Measurements from ENCODE around the gene RABGAP1L.

Gene RABGAP1L

DNA sequence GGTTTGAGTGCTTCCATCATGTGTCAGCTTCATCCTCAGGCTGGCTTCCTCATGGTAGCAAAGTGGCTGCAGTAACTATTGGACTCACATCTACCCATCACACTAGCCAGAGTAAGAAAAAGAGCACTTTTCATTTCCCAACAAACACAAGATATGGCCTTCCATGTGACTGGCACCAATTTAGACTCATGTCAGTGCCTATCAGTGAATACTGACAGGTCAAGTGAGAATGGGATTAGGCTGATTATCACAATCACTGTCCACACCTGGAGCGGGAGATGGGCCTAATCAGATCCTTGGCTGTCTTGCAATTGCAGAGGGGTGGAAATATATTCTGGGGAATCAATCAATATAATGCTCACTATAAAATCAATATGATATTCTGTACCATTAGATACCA, 2.9 kb upstream of the RABGAP1L start:
- no peak overlapping the region for H3K4me3 ChIP-seq (ENCODE audit: low read depth, low read length)
- no peak for DNase-seq (ENCODE audit: low read depth)
- TF ChIP-seq, protein P1, sequence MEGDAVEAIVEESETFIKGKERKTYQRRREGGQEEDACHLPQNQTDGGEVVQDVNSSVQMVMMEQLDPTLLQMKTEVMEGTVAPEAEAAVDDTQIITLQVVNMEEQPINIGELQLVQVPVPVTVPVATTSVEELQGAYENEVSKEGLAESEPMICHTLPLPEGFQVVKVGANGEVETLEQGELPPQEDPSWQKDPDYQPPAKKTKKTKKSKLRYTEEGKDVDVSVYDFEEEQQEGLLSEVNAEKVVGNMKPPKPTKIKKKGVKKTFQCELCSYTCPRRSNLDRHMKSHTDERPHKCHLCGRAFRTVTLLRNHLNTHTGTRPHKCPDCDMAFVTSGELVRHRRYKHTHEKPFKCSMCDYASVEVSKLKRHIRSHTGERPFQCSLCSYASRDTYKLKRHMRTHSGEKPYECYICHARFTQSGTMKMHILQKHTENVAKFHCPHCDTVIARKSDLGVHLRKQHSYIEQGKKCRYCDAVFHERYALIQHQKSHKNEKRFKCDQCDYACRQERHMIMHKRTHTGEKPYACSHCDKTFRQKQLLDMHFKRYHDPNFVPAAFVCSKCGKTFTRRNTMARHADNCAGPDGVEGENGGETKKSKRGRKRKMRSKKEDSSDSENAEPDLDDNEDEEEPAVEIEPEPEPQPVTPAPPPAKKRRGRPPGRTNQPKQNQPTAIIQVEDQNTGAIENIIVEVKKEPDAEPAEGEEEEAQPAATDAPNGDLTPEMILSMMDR (IDR thresholded peaks at IDR 0.05; ENCODE audit: low read depth, low read length, missing control alignments) = no peak

DNA sequence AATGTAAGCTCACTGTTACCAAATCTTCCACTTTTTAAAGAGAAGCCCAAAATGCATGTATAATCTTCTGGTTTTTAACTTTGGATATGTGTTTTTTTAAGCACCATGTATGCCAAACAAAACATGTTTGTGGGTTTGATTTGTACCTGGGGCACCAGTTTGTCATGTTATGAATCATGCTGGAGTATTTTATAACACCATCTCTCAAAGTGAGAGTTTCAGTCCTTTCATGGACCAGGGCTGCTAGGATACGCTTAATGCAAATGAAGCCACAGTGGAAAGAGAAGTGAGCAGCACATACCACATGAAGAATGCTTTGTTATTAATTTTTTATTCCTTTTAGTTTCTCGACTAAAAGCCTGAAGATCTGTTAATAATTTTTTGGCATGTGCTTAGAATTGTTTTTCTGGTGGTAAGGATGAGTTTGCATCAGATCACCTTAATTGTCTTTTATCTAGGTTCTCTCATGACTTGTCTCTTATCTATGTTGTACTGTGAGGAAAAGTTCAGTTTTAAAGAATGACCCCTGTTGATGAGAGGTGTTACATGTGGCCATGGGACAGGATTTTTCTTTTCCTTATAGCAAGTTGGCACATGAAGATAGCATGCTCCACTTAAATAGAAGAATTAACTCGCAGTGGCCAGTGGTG, 2.0 kb upstream of the RABGAP1L start:
- peak; percentile 81 for DNase-seq (ENCODE audit: low read depth)
- H3K4me3 ChIP-seq (ENCODE audit: low read depth, low read length) = peak overlapping the region; percentile 90; the same call in 1 of the 2 replicates
- TF ChIP-seq, protein P1 (IDR thresholded peaks at IDR 0.05; ENCODE audit: low read depth, low read length, missing control alignments) = no peak

DNA sequence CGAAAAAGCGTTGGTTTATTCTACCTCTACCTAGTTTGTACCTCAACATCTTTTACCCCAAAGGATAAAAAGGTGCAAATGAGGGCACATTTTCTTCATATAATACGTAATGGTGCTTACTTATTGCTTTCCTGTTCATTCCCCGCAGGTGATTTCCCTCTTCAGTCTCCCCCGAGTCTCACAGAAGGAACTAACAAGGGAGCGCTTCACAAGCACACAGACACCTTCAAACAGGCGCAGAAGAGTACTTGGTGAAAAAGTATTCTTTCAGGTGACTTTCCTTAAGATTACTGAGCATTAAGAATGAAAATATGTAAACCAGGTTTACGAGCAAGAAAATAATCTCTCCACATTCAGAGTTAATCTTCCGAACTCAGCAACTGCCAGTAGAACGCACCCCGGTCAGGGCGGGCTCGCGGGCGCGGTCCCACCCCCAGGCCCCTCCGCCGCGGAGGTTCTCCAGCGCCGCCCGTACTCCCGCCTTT, 511 bp upstream of the RABGAP1L start:
- DNase-seq (ENCODE audit: low read depth) = no peak
- TF ChIP-seq, protein P1 (IDR thresholded peaks at IDR 0.05; ENCODE audit: low read depth, low read length, missing control alignments) = no peak
- H3K4me3 ChIP-seq (ENCODE audit: low read depth, low read length) = peak overlapping the region; percentile 90

DNA sequence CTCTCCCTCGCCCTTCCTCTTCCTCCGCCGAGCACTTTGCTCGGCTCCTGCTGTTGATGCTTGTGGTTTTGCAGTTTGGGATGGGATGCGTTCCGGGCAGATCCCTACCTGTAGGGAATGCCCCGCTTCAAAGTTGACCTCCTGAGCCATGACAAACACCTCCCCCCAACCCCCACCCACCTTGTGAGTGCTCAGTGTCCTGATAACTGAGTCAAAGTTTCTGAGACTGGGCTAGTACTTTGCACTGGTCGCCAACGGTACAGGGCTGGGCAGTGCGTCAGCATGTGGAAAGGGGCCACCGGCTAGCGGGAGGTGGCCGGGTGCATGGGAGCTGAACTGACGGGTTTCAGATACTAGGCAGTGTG, 771 bp downstream of the RABGAP1L start:
- DNase-seq (ENCODE audit: low read depth) = no peak
- H3K4me3 ChIP-seq (ENCODE audit: low read depth, low read length) = peak overlapping the region; percentile 90
- TF ChIP-seq, protein P1 (IDR thresholded peaks at IDR 0.05; ENCODE audit: low read depth, low read length, missing control alignments) = no peak

DNA sequence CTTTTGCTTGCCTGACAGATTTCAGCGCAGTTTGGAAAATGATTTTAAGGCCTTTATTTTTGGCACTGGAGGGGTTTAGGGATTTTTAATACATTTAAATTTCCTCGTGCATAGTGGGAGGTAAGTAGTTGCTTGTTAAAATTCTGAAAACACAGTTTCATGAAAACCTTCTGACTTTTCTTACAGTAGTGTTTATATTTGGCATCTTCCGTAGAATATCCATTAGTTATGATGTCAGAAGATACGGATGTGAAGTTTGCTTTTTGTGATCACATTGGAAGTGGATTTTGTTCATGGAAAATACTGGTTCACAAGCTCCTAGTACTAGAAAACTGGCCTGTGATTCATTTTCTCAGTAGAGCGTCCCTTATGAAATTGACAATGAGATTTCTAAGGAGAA, 1.3 kb downstream of the RABGAP1L start:
- H3K4me3 ChIP-seq (ENCODE audit: low read depth, low read length) = peak overlapping the region; percentile 90
- no peak for DNase-seq (ENCODE audit: low read depth)
- TF ChIP-seq, protein P1 (IDR thresholded peaks at IDR 0.05; ENCODE audit: low read depth, low read length, missing control alignments) = no peak

DNA sequence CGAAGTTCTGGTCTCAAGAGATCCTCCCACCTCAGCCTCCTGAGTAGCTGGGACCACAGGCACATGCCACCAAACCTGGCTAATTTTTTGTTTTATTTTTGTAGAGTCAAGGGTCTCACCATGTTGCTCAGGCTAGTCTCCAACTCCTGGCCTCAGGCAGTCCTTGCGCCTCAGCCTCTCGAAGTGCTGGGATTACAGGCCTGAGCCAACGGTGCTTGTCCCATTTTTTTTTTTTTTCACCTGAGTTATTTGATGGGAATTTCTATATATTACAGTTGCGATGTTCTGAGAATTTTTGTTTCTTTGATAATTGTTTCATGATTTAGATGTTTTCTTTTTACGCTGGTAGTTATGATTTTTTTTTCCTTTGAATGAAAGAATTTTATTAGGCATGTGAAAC, 2.5 kb downstream of the RABGAP1L start:
- TF ChIP-seq, protein P1 (IDR thresholded peaks at IDR 0.05; ENCODE audit: low read depth, low read length, missing control alignments) = no peak
- peak overlapping the region; percentile 90 for H3K4me3 ChIP-seq (ENCODE audit: low read depth, low read length)

DNA sequence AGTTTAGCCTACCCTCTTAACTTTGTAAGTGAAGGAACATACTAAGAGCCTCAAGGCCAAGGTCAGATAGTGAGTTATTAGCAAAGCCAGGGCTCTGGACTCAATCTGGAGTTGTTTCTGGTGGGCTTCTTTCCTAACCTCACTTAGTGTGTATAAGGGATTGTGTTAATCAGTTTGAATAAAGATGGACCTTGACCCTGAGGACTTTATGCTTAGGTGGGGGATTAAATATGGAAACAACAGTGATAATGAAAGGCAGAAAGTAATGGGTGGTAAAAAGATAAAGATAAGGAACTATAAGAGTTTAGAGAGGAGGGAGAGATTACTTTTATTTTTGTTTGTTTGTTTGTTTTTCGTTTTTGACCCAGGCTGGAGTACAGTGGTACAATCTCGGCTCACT, 5.5 kb downstream of the RABGAP1L start:
- peak overlapping the region; percentile 52 for H3K4me3 ChIP-seq (ENCODE audit: low read depth, low read length)
- TF ChIP-seq, protein P1 (IDR thresholded peaks at IDR 0.05; ENCODE audit: low read depth, low read length, missing control alignments) = no peak
- DNase-seq (ENCODE audit: low read depth) = no peak

More for the DNA sequence above, 2.5 kb downstream of the RABGAP1L start:
- DNase-seq (ENCODE audit: low read depth) = no peak

Measured in GM12864 (cell line).